Erythroblast (primary cell): ENCODE data around the gene SLC22A23.

Source experiments
- GATA1 ChIP-seq: IDR thresholded peaks from 2 replicates; pipeline ENCODE4 v1.6.1; 2011; ENCODE audit warnings: low read depth, mild to moderate bottlenecking, control low read depth, low read length, moderate library complexity
- POLR2A ChIP-seq: IDR thresholded peaks from 2 replicates; pipeline ENCODE4 v1.6.1; 2011; ENCODE audit warnings: mild to moderate bottlenecking, low read length

GRCh38 chr6:3314176-3314575 is 142.7 kb downstream of the SLC22A23 start:
- TF ChIP-seq POLR2A (no peak), GATA1 (no peak)
